ENCODE data around the gene RAPGEF2.
"Not testable (repeated sequence)": the region's sequence is repeated elsewhere in the genome, so short reads cannot be mapped to it uniquely, and the experiment has no call there.

Gene RAPGEF2

GRCh38 chr4:159138436-159138835, 35.6 kb downstream of the RAPGEF2 start:
- DNase-seq, result no peak

DNA sequence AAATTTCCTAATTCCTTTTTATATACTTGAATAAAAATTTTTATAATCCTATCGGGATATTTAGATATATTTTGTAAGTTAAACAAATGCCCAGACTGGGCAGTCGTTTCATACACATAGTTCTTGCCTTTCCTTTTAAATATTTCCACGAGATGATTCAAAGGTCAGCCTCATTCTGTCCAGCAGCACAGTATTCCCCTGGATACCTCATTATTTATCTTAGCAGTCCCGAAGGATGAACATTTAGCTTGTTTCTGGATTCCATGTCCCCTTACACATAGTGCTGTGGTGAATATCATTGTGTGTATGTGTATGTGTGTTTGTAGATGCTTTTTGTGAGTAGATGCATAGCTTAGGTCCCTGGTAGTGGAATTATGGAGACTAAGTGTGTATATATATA, 38.3 kb downstream of the RAPGEF2 start:
- DNase-seq, result no peak

DNA sequence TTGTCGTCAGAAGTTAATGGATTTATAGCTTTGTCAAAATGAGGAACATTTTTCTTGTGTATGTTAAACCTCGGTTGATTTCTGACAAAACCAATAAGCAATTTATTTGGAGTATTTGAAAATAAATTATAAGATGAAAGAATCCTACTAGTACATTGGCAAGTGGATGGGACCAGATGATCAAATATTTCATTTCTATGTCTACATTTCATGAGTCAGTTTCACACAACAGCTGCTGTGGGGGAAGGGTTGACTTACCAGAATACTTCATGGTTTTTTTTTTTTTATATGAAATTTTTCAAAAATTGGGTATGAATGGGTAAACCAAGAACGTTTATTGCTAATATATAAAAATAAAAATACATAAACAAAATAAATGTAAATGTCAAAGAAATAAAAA, 39.4 kb downstream of the RAPGEF2 start:
- DNase-seq, result peak; percentile 22

- no peak for DNase-seq
These were observed 40.0 kb downstream of the RAPGEF2 start for GRCh38 chr4:159142681-159143384.

DNA sequence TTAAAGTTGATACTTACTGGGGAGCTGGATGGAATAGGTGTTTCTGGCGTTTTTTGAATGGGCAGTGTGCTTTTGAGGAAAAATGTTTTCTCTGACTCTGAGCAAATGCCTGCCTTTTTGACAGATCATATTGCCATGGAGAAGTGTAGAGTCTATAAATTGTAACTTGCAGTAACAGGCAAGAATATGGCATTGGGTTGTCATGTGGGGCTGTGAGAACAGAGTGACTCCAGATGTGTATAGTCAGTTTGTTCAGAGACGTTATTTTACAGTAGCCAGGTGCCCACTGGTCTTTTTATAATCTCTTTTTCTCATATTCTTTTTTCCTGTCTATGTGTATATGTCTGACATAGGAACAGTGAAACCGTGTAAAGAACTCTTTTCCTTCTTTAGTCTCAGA, 40.8 kb downstream of the RAPGEF2 start:
- no peak for DNase-seq

GRCh38 chr4:159144112-159144694, 41.3 kb downstream of the RAPGEF2 start:
- DNase-seq, result no peak

- DNase-seq, result no peak
These were observed 42.6 kb downstream of the RAPGEF2 start for GRCh38 chr4:159145318-159145991.

DNA sequence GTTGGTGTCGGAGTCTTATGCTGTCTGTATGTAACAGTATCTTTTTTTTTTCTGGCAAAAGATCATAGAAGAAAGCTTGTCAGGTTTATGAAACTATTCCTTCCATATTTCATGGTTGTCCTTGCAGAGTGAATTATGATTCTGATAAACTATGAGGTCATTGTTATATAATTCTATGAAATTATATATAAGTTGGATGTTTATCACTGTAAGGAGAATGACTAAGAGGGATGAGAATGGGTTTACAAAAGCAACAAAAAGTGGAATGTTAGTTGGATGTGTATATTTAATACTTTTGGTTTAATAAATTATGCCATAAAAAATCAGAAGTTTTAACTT, 43.1 kb downstream of the RAPGEF2 start:
- no peak for DNase-seq

- DNase-seq, result no peak
These were observed 43.6 kb downstream of the RAPGEF2 start for GRCh38 chr4:159146488-159146887.

DNA sequence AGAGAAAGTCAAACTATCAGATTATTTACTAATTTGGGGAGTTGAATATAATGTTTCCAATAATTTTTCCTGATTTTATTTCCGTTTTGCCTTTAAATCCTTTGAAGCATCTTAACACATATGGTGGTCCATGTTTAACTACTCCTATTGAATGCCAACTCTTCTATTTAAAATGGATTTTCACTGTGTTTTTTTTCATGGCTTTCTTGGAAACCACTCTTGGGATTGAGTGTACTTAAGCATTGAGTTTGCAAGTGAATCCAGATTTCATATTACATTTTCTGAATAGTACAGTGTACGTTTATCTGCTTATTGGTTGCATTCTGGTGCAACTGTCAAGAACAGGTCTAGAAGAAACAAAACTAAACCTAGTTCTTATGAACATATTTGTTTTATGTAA, 45.6 kb downstream of the RAPGEF2 start:
- DNase-seq, result no peak

GRCh38 chr4:159149666-159150065, 46.8 kb downstream of the RAPGEF2 start:
- no peak for DNase-seq

DNA sequence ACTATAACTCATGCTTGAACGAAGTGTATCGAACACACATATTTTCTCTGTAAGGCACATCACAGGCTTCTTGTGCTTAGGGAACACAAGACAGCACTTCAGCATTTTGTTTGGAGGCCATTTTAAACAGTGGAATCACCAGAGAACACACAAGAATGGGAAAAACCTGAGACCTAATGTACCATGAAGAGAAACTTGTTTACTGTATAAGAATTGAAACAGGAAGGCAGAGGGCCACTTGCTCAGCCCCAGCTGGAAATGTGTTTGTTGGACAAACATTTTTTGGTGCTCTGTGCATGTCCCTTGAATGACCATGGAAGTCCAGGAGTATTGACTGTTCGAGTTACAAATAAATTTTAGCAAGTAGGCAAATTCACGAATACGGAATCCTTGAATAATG, 47.5 kb downstream of the RAPGEF2 start:
- DNase-seq, result no peak

- no peak for DNase-seq
These were observed 48.0 kb downstream of the RAPGEF2 start for GRCh38 chr4:159150821-159151390.

- no peak for DNase-seq
These were observed 48.8 kb downstream of the RAPGEF2 start for GRCh38 chr4:159151689-159152088.

GRCh38 chr4:159152181-159152580, 49.3 kb downstream of the RAPGEF2 start:
- no peak for DNase-seq

- DNase-seq, result no peak
These were observed 50.8 kb downstream of the RAPGEF2 start for GRCh38 chr4:159153669-159154068.

GRCh38 chr4:159155119-159155518, 52.2 kb downstream of the RAPGEF2 start:
- no peak for DNase-seq

- DNase-seq, result no peak
These were observed 55.3 kb downstream of the RAPGEF2 start for GRCh38 chr4:159158083-159158617.

DNA sequence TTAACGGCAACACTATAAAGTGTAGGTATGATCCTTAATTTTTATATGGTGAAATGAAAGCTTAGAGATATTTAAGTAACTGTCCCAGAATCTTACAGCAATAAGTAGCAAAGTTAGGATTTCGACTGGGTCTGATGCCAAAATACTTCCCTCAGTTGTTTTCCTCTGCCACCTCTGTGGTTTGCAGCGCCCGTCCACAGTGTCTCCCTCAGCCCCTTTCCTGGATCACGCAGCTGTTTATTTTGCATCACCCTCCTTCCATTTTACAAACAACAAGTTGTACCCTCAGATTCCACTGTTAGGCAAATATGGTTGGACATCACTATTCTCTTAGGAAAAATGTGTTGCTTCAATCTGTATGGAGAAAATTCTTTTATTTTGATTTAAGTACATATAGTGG, 56.1 kb downstream of the RAPGEF2 start:
- no peak for DNase-seq

GRCh38 chr4:159159611-159160010, 56.7 kb downstream of the RAPGEF2 start:
- peak; percentile 52 for DNase-seq

GRCh38 chr4:159160242-159160641, 57.4 kb downstream of the RAPGEF2 start:
- no peak for DNase-seq

DNA sequence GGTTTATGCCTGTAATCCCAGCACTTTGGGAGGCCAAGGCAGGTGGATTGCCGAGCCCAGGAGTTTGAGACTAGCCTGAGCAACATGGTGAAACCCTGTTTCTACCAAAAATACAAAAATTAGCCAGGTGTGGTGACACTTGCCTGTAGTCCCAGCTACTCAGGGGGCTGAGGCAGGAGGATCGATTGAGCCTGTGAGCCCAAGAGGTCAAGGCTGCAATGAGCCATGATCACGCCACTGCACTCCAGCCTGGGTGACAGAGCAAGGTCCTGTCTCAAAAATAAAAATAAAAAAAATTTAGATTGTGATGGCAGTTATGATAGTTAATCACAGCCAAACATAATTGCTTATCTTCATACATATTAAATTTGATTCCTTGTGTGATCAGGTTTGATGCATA, 58.6 kb downstream of the RAPGEF2 start:
- DNase-seq, result not testable (repeated sequence)

- DNase-seq, result no peak
These were observed 59.7 kb downstream of the RAPGEF2 start for GRCh38 chr4:159162576-159162975.

- DNase-seq, result no peak
These were observed 60.6 kb downstream of the RAPGEF2 start for GRCh38 chr4:159163521-159163920.
